Effector memory CD4-positive, alpha-beta T cell (primary cell): ENCODE measurements around the gene SMIM8.
"Not testable (repeated sequence)": the region's sequence is repeated elsewhere in the genome, so short reads cannot be mapped to it uniquely, and the experiment has no call there.

Experiments used
- DNase-seq, 3 donors: peaks; one replicate each; pipeline ENCODE4 v3.0.0-alpha.2; 2020
- H3K27ac ChIP-seq: 2 replicates; pipeline ENCODE4 v1.7.0; 2013; ENCODE audit warnings: mild to moderate bottlenecking, low read length, moderate library complexity; ENCODE audit not compliant: insufficient read depth, poor library complexity, severe bottlenecking
- H3K27me3 ChIP-seq: replicated peaks from 2 replicates; pipeline ENCODE4 v1.7.0; 2013; ENCODE audit warnings: mild to moderate bottlenecking, low read length; ENCODE audit not compliant: insufficient read depth, control insufficient read depth, poor library complexity, severe bottlenecking
- H3K36me3 ChIP-seq: 2 replicates; pipeline ENCODE4 v1.7.0; 2013; ENCODE audit warnings: mild to moderate bottlenecking, low read length, moderate library complexity; ENCODE audit not compliant: control insufficient read depth, insufficient read depth
- H3K4me1 ChIP-seq: 2 replicates; pipeline ENCODE4 v1.7.0; 2013; ENCODE audit warnings: low read length, mild to moderate bottlenecking; ENCODE audit not compliant: control insufficient read depth, insufficient read depth, poor library complexity, severe bottlenecking
- H3K4me3 ChIP-seq: 2 replicates; pipeline ENCODE4 v1.7.0; 2013; ENCODE audit warnings: low read length, low read depth, mild to moderate bottlenecking; ENCODE audit not compliant: insufficient read depth, poor library complexity, severe bottlenecking
- H3K9me3 ChIP-seq: 2 replicates; pipeline ENCODE4 v1.7.0; 2013; ENCODE audit warnings: mild to moderate bottlenecking, low read length, moderate library complexity; ENCODE audit not compliant: control insufficient read depth

The SMIM8 gene

DNA sequence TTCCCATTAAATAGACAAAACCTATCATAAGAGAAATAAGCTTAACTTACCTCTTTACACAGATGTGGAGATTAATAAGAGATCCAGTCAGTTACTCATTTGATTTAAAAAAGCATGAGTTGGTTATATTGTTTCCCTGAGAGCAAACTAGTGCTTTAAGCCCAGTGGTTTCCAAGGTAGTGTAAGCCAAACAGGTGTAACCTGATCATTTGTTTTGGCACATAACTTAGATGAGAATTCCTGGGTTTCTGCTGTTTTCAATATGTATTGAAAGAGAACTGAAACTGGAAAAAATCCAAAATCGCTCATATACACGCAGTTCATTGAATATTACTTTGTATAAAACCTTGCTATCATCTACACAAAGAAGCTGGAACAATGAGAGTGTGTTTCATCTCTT lies 30.5 kb upstream of the SMIM8 start:
- H3K27me3 ChIP-seq, result no peaks in the 10 kb centered on the region
- no peaks in the 10 kb centered on the region for H3K36me3 ChIP-seq

DNA sequence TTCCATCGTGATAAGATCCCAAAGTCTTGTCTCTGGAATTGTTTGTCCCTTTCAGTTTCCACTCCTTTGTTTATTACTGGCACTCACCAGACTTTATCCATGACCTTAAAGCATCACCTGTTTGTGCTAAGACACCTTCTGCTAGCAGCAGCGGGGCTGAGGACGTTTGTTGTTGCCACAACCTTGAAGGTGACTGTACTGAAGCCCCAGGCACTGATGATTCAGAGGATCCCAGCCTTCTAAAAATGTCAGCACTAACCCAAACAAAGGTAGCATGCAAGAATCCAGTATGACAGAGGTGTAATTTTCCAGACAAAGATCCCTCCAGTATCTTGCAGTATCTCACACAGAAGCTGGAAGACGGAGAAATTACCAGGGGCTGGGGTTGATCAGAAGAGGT lies 28.9 kb upstream of the SMIM8 start:
- Histone ChIP-seq H3K36me3 (no peaks in the 10 kb centered on the region), H3K9me3 (no peaks in the 10 kb centered on the region), H3K27ac (no peak overlapping the region), H3K4me3 (no peak overlapping the region), H3K27me3 (no peaks in the 10 kb centered on the region), H3K4me1 (no peaks in the 10 kb centered on the region)
- DNase-seq, result no peak

More for the DNA sequence above, 30.5 kb upstream of the SMIM8 start:
- no peak overlapping the region for H3K4me3 ChIP-seq
- H3K27ac ChIP-seq, result no peak overlapping the region
- H3K4me1 ChIP-seq, result no peaks in the 10 kb centered on the region
- no peaks in the 10 kb centered on the region for H3K9me3 ChIP-seq
- no peak for DNase-seq

DNA sequence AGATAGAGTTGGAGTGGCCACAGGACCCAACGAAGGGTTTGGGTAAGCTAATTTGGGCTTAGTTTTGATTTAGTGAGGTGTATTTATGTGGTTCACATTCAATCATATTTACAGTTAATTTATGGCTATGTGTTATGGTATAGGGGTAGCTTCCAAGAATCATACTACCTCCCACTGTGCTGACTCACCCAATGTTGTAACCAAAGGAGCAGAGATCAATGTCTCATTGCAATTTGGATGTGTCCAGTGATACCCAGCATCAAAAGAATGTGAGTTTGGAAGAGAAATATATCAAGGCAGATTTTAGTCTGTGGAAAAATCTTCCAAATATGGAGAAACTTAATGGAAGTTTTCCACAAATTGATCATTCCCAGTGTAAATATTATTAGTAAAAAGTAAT lies 25.3 kb upstream of the SMIM8 start:
- Histone ChIP-seq H3K27me3 (no peaks in the 10 kb centered on the region), H3K27ac (no peak overlapping the region), H3K9me3 (no peaks in the 10 kb centered on the region), H3K36me3 (no peaks in the 10 kb centered on the region), H3K4me3 (no peak overlapping the region), H3K4me1 (no peaks in the 10 kb centered on the region)
- DNase-seq, result no peak

DNA sequence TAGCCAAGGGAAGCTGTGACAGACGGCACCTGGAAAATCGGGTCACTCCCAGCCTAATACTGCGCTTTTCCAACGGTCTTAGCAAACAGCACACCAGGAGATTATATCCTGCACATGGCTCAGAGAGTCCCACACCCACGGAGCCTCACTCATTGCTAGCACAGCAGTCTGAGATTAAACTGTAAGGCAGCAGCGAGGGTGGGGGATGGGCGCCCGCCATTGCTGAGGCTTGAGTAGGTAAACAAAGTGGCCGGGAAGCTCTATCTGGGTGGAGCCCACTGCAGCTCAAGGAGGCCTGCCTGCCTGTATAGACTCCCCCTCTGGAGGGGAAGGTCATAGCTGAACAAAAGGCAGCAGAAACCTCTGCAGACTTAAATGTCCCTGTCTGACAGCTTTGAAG lies 21.1 kb upstream of the SMIM8 start:
- DNase-seq, H3K9me3 ChIP-seq, H3K27ac ChIP-seq, H3K27me3 ChIP-seq, H3K4me1 ChIP-seq, H3K36me3 ChIP-seq, H3K4me3 ChIP-seq: not testable (repeated sequence)

DNA sequence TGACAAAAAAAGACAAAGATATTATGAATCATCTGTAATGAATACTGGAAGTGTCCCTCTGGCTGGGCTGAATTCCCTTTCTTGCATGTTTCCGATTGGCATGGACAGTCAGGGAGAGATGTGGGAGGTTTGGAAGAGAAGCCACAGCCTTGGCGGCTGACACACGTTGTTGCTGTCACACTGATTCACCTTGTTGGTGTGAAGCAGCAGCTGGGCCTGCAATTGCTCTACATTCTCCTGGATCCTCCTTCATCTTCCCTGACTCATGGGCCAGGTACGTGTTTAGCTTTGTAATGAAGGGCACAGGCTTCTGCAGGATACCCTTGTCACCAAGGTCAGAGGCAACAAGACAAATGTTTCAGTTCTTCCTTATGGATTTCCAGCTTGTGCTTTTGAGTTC lies 13.4 kb upstream of the SMIM8 start:
- Histone ChIP-seq H3K27me3 (no peaks in the 10 kb centered on the region), H3K4me1 (no peaks in the 10 kb centered on the region), H3K9me3 (no peaks in the 10 kb centered on the region), H3K4me3 (no peak overlapping the region), H3K27ac (no peak overlapping the region), H3K36me3 (no peaks in the 10 kb centered on the region)
- DNase-seq, result no peak

DNA sequence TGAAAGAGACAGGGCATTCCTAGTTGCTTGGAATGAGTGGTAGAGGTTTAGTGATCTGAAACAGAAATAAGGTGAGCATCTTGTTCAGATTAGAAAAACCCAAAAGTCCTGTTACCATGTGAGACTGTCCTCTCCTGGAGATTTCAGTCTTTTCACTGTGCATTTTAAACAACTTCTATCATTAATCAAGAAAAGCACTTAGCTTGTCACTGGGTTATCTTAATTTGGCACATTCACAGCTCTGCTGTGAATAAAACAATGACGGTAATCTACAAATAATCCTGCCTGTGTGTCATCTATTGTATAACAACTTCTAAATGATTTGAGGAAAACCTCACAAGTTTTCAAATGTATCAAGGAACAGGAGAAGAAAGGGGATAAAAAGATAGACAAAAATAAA lies 9.5 kb upstream of the SMIM8 start:
- Histone ChIP-seq H3K4me1 (no peaks in the 10 kb centered on the region), H3K4me3 (no peak overlapping the region), H3K27ac (no peak overlapping the region), H3K9me3 (no peaks in the 10 kb centered on the region), H3K36me3 (no peaks in the 10 kb centered on the region), H3K27me3 (no peaks in the 10 kb centered on the region)
- DNase-seq, result no peak

DNA sequence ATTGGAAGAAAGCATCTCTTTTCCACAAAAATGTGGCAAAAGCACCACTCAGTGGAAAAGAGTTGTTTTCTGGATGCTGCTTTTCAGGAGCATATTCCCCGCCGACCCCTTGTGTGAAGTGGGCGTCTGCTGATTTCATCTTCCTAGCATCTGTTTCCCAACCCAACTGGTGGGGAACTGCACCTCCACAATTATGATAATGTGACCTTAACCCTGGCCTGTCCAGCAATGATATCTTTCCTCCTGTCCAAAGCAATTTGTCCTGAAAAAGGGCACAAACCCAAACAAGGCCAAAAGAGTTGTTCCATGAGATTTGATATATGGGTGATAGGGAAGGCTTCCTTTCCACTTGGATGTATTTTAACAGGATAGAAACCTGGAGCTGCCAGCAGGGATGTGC lies 7.3 kb upstream of the SMIM8 start:
- no peak overlapping the region for H3K4me3 ChIP-seq
- H3K4me1 ChIP-seq, result no peaks in the 10 kb centered on the region
- H3K36me3 ChIP-seq, result no peaks in the 10 kb centered on the region
- no peak overlapping the region for H3K27ac ChIP-seq
- no peak for DNase-seq
- no peaks in the 10 kb centered on the region for H3K27me3 ChIP-seq
- H3K9me3 ChIP-seq, result no peaks in the 10 kb centered on the region

DNA sequence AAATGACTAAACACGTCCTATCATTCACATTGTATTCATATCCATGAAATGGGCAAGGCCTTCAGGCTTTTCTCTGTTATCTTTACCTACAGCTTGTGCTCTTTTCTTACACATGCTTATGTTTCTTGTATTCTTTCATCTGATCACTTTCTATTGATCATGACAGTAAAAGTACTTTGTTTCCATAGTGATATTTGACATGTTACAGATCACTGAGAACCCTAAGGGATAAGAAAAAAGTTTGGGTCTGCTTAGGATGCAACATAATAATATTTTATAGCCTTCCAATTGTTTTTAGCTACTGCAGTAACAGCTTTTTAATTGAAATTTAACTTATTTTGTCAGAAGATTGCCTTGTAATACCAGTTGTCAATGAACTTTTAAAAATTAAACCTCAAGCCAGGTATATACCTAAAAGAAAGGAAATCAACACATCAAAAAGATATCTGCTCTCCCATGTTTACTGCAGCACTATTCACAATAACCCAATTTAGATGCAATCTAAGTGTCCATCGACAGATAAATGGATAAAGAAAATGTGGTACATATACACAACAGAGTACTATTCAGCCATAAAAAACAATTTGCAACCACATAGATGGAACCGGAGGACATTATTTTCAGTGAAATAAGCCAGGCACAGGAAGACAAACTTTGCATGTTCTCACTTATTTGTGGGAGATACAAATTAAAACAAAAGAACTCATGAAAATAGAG lies 3.0 kb upstream of the SMIM8 start:
- H3K36me3 ChIP-seq, result no peaks in the 10 kb centered on the region
- no peak overlapping the region for H3K27ac ChIP-seq
- H3K9me3 ChIP-seq, result no peaks in the 10 kb centered on the region
- H3K27me3 ChIP-seq, result no peaks in the 10 kb centered on the region
- no peak overlapping the region for H3K4me3 ChIP-seq
- no peaks in the 10 kb centered on the region for H3K4me1 ChIP-seq
- no peak for DNase-seq

DNA sequence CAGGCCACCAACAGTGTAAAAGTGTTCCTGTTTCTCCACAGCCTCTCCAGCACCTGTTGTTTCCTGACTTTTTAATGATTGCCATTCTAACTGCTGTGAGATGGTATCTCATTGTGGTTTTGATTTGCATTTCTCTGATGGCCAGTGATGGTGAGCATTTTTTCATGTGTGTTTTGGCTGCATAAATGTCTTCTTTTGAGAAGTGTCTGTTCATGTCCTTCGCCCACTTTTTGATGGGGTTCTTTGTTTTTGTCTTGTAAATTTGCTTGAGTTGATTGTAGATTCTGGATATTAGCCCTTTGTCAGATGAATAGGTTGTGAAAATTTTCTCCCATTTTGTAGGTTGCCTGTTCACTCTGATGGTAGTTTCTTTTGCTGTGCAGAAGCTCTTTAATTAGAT lies 1.5 kb downstream of the SMIM8 start:
- not testable (repeated sequence) for H3K4me3 ChIP-seq, H3K27me3 ChIP-seq, H3K27ac ChIP-seq, DNase-seq, H3K36me3 ChIP-seq, H3K9me3 ChIP-seq, H3K4me1 ChIP-seq

DNA sequence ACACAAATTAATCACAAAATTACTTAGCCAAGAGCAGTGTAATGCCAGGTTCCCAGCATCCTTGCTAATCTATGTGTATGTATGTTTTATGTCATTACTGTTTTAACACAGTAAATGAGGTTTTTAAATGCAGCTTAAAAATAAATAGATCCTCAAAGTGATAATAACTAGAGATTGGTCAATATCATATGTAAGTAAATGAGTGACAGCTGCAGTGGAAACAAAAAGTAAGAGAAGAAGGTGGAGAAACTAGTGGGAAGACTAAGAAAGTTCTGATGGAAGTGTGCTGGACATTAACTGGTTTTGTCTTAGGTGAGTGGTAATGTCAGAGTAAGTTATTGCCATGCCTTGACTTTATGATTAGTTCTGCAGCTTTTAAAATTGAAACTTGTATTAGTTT lies 8.6 kb downstream of the SMIM8 start:
- Histone ChIP-seq H3K27ac (no peak overlapping the region), H3K4me1 (peaks cover 5% of the 10 kb centered on the region), H3K9me3 (no peaks in the 10 kb centered on the region), H3K27me3 (no peaks in the 10 kb centered on the region), H3K4me3 (no peak overlapping the region), H3K36me3 (no peaks in the 10 kb centered on the region)
- DNase-seq, result no peak
